A673 (cell line): ENCODE results near the gene MMRN1. TPM values are rescaled to one million over a fixed set of nuclear protein-coding genes. Genes with fewer than 3 reads are reported as not detected.
A peak's percentile ranks its signal among the peaks of the same experiment; 100 is the strongest.

Experiments used
- BruUV-seq: library from RNA; stranded (reverse); fragments of 400-500 nt; replicated peaks from 2 replicates; lab custom pipeline; 2021; lab: Mats Ljungman, UMichigan
- CTCF ChIA-PET: fragments of 300-600 bp; sonication (Branson Sonifier 250); formaldehyde crosslinking; loops from one replicate; lab custom pipeline; 2022; ENCODE audit warnings: antibody characterized with exemption; lab: Charles Lee
- POLR2A ChIA-PET: fragments of 300-600 bp; sonication (Branson Sonifier 250); formaldehyde crosslinking; loops from one replicate; lab custom pipeline; 2022; ENCODE audit warnings: antibody characterized with exemption; ENCODE audit not compliant: low non-redundant PET; lab: Charles Lee
- DNase-seq: peaks from one replicate; pipeline ENCODE4 v3.0.0-alpha.2; 2015; ENCODE audit warnings: low spot score
- H3K27ac ChIP-seq: fragments of 200-600 bp; sonication (generic); 2 replicates; pipeline ENCODE4 v1.5.1; 2016; ENCODE audit warnings: mixed run types, low read depth, mild to moderate bottlenecking, mixed read lengths, antibody characterized with exemption, low read length; ENCODE audit not compliant: poor library complexity, severe bottlenecking
- H3K27me3 ChIP-seq: fragments of 200-600 bp; sonication (generic); replicated peaks from 2 replicates; pipeline ENCODE4 v1.6.1; 2017; ENCODE audit warnings: mixed run types, low read depth, mild to moderate bottlenecking, mixed read lengths, antibody characterized with exemption, low read length; ENCODE audit not compliant: insufficient read depth, poor library complexity
- H3K36me3 ChIP-seq: fragments of 200-600 bp; sonication (generic); 2 replicates; pipeline ENCODE4 v1.6.1; 2016; ENCODE audit warnings: mixed run types, mild to moderate bottlenecking, mixed read lengths, antibody characterized with exemption, low read length; ENCODE audit not compliant: insufficient read depth, poor library complexity, severe bottlenecking
- H3K4me1 ChIP-seq: fragments of 200-600 bp; sonication (generic); 2 replicates; pipeline ENCODE4 v1.6.1; 2017; ENCODE audit warnings: mixed run types, mild to moderate bottlenecking, mixed read lengths, antibody characterized with exemption, low read length; ENCODE audit not compliant: insufficient read depth, poor library complexity, severe bottlenecking
- H3K4me3 ChIP-seq: fragments of 200-600 bp; sonication (generic); 2 replicates; pipeline ENCODE4 v1.5.1; 2016; ENCODE audit warnings: low read depth, mixed run types, mild to moderate bottlenecking, mixed read lengths, low read length; ENCODE audit not compliant: poor library complexity, severe bottlenecking
- H3K9me3 ChIP-seq: fragments of 200-600 bp; sonication (generic); 2 replicates; pipeline ENCODE4 v1.6.1; 2016; ENCODE audit warnings: mixed run types, low read depth, mild to moderate bottlenecking, mixed read lengths, antibody characterized with exemption, low read length; ENCODE audit not compliant: poor library complexity, severe bottlenecking
- EZH2 ChIP-seq: fragments of 200-600 bp; sonication (generic); IDR thresholded peaks from 2 replicates; pipeline ENCODE4 v1.6.1; 2017; ENCODE audit warnings: borderline replicate concordance, low read depth, mild to moderate bottlenecking, mixed read lengths, antibody characterized with exemption, low read length; ENCODE audit not compliant: poor library complexity, severe bottlenecking
- intact Hi-C: fragments of 100-400 bp; cut with micrococcal nuclease; formaldehyde crosslinking; loops from one replicate; pipeline ENCODE4 v1.10.0; 2022; ENCODE audit not compliant: unreplicated experiment
- total RNA-seq: library from RNA; stranded (reverse); gene quantifications from 2 replicates; pipeline ENCODE4 v1.2.3, GENCODE V29; 2021
- TF ChIP-seq, protein P1 (sequence below): fragments of 300-800, 200-600 bp; sonication (generic); conservative IDR thresholded peaks from 2 replicates; pipeline ENCODE4 v1.5.1; 2017; ENCODE audit warnings: low read depth, mild to moderate bottlenecking, antibody characterized with exemption, low read length, moderate library complexity, mixed read lengths

The MMRN1 gene
- total RNA-seq, 1 experiment from 2014 or later, result 0.11 TPM

DNA sequence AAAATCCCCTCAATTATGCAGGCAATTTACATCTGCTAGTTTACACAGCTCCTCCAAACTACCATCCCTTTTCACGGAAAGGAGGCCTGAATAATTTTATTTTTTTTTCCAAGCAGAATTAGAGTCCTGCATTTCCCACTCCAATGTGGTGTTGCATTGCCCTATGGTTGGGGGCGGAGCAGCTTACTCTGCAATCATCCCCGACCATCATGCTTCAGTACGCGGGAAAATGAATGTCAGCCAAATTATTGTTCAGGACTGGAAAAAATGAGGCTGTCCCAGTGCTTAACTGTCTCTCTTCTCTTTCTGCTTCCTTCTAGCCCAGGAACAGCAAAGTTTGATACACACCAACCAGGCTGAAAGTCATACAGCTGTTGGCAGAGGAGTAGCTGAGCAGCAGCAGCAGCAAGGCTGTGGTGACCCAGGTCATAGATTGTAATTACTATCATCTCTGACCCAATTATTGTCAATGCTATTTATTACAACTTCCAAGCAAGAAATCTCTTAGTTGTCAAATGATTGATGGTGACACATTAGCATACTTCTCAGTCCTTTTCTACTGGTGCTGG is 28.3 kb downstream of the MMRN1 start:
- Histone ChIP-seq H3K27me3 (no peaks in the 10 kb centered on the region), H3K4me3 (no peak overlapping the region), H3K27ac (no peak overlapping the region), H3K9me3 (no peaks in the 10 kb centered on the region), H3K4me1 (no peaks in the 10 kb centered on the region), H3K36me3 (no peaks in the 10 kb centered on the region)
- CTCF ChIA-PET, result no interaction called here
- no peak for DNase-seq
- no peak for TF ChIP-seq EZH2
- BruUV-seq, result no TSS peak
- intact Hi-C loops, result no loop called here
- POLR2A ChIA-PET, result no interaction called here

DNA sequence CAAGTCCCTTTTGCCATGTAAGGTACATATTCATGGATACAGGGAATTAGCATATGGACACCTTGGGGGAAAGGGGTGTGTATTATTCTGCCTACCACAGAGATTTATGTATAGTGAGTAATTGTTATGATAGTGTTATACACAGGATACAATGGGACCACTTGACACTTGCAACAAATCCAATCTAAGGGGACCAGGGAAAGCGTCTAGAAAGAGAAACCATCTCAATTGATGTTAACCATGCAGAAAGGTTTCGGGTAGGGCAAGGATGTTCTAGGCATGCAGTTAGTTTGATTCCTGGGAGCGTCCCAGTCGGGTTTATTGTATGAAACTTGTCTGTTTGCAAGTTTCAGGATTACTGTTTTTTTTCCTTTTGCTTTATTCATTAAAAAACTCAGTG is 34.2 kb downstream of the MMRN1 start:
- POLR2A ChIA-PET, result no interaction called here
- no peak for DNase-seq
- no TSS peak for BruUV-seq
- H3K4me1 ChIP-seq, result no peaks in the 10 kb centered on the region
- H3K4me3 ChIP-seq, result no peak overlapping the region
- TF ChIP-seq, protein P1, sequence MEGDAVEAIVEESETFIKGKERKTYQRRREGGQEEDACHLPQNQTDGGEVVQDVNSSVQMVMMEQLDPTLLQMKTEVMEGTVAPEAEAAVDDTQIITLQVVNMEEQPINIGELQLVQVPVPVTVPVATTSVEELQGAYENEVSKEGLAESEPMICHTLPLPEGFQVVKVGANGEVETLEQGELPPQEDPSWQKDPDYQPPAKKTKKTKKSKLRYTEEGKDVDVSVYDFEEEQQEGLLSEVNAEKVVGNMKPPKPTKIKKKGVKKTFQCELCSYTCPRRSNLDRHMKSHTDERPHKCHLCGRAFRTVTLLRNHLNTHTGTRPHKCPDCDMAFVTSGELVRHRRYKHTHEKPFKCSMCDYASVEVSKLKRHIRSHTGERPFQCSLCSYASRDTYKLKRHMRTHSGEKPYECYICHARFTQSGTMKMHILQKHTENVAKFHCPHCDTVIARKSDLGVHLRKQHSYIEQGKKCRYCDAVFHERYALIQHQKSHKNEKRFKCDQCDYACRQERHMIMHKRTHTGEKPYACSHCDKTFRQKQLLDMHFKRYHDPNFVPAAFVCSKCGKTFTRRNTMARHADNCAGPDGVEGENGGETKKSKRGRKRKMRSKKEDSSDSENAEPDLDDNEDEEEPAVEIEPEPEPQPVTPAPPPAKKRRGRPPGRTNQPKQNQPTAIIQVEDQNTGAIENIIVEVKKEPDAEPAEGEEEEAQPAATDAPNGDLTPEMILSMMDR, result no peak
- TF ChIP-seq EZH2, result no peak
- no peaks in the 10 kb centered on the region for H3K27me3 ChIP-seq
- no peak overlapping the region for H3K27ac ChIP-seq
- no peaks in the 10 kb centered on the region for H3K9me3 ChIP-seq
- intact Hi-C loops, result no loop called here
- CTCF ChIA-PET, result no interaction called here
- no peaks in the 10 kb centered on the region for H3K36me3 ChIP-seq

DNA sequence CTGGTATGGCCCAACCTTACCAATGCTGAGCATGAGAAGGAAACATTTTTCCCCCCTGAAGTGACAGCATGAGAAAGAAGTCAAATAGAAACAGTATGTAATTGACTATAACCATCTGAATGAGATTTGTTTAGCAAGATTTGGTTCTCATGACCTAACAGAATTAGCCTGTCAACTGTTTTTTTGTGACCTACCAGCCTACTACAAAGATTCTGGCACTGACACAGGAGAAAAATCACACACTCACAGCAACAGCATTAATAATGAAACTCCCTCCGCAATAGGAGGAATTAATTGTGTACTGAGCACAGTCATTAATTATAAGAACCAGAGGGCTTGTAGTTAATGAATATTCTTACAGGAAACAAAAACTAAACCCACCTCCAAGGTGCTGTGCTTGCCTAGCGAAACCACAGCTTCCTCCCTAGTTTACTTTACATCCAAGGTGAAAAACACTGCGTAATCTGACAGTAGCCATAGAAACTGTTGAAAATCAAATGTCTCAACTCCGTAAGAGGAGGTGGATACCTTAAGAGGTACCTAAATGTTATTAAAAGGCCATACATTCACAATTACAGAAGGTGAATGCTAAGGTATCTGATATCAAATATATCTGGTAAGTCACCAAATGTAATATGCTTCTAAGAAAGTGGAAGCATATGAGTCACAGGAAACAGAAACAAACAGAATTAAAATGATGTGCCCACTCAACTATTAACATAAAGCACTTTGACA is 34.9 kb downstream of the MMRN1 start:
- CTCF ChIA-PET, result no interaction called here
- intact Hi-C loops, result no loop called here
- no peak overlapping the region for H3K27ac ChIP-seq

More for the DNA sequence above, 34.9 kb downstream of the MMRN1 start:
- no peaks in the 10 kb centered on the region for H3K36me3 ChIP-seq
- no peak overlapping the region for H3K4me3 ChIP-seq
- no peaks in the 10 kb centered on the region for H3K27me3 ChIP-seq
- POLR2A ChIA-PET, result no interaction called here
- no TSS peak for BruUV-seq
- peak; percentile 2 for DNase-seq
- no peaks in the 10 kb centered on the region for H3K9me3 ChIP-seq
- no peak for TF ChIP-seq EZH2
- TF ChIP-seq, protein P1, result no peak
- H3K4me1 ChIP-seq, result no peaks in the 10 kb centered on the region
